MG63 (cell line): ENCODE data around the gene EFNA4. TPM values are rescaled to one million over a fixed set of nuclear protein-coding genes. Genes with fewer than 3 reads are reported as not detected.

ENCODE experiments used
- DNase-seq: peaks from one replicate; pipeline ENCODE4 v3.0.0-alpha.2; 2020
- H3K27me3 ChIP-seq: fragments of 250-450 bp; sonication (Bioruptor Pico); 2 replicates; pipeline ENCODE4 v1.5.1; 2020; ENCODE audit warnings: mild to moderate bottlenecking, moderate library complexity
- H3K36me3 ChIP-seq: fragments of 250-450 bp; sonication (Bioruptor Pico); 2 replicates; pipeline ENCODE4 v1.5.1; 2020; ENCODE audit warnings: mild to moderate bottlenecking, moderate library complexity
- H3K4me3 ChIP-seq: fragments of 250-450 bp; sonication (Bioruptor Pico); 2 replicates; pipeline ENCODE4 v1.5.1; 2020; ENCODE audit warnings: mild to moderate bottlenecking, moderate library complexity
- H3K9me3 ChIP-seq: fragments of 250-450 bp; sonication (Bioruptor Pico); 2 replicates; pipeline ENCODE4 v1.5.1; 2020; ENCODE audit warnings: mild to moderate bottlenecking, moderate library complexity
- total RNA-seq: library from RNA; depleted of rRNA; stranded (reverse); fragments of >200 nt; shearing (Covaris generic); gene quantifications from 2 replicates; pipeline ENCODE4 v1.2.3, GENCODE V29; 2014; ENCODE audit warnings: low replicate concordance; rRNA removed

EFNA4 gene
- 12.0 and 13.0 TPM in 2 replicates for total RNA-seq

DNA sequence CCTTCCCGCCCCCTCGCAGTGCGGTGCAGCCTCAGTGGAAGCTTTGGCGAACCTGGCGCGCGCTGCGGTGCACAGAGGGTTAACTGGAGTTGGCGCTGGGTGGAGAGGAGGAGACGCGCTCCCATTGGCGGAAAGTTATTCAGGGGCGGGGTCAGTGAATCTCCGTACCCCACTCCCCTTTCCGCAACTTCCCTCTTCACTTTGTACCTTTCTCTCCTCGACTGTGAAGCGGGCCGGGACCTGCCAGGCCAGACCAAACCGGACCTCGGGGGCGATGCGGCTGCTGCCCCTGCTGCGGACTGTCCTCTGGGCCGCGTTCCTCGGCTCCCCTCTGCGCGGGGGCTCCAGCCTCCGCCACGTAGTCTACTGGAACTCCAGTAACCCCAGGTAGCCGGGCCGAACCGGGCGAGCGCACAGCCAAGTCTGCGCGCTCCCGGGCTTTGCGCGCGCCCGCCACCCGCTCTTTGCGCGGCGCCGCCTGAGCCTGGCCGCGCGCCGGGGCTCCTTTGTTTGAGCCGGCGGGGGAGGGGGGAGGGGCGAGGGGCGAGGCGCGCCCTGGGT is at the start of gene EFNA4:
Gene EFNA4, plus strand, starts transcription at position 191 of the 561 bp plus-strand sequence. Its CDS starts 84 bp downstream, at position 275.
- Histone ChIP-seq H3K4me3 (peak within 1 kb of the TSS; percentile 85), H3K36me3 (peaks cover 28% of the 10 kb centered on the region), H3K27me3 (no peaks in the 10 kb centered on the region), H3K9me3 (no peaks in the 10 kb centered on the region)
- peak; percentile 85 for DNase-seq

- Histone ChIP-seq H3K4me3 (no peak overlapping the region), H3K9me3 (no peaks in the 10 kb centered on the region), H3K36me3 (peaks cover 75% of the 10 kb centered on the region), H3K27me3 (no peaks in the 10 kb centered on the region)
- no peak for DNase-seq
Measured at GRCh38 chr1:155014709-155015508, 48.6 kb upstream of the EFNA4 start.

DNA sequence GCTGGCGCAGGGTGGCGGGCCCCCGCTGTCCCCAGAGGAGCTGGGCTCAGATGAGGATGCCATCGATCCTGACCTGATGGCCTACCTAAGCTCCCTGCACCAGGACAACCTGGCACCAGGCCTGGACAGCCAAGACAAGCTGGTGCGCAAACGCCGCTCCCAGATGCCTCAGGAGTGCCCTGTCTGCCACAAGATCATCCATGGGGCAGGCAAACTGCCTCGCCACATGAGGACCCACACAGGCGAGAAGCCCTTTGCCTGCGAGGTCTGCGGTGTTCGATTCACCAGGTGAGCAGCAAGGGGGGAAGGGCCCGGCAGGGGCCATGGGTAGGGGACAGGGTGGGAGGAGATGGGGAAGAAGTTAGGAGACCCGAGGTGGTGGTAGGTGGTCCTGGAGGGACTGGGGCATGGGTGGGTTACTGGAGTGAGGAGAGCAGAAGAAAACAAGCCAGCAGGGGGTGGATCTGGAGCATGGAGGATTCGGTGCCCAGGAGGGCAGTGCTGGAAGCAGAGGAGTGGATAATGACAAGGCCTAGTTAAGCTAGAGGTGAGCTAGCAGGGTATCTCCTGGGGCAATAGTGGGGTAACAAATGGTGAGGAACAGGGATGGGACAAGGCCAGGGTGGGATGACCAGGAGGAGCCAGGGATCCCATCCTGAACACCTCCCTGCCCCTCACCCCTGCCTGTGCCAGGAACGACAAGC is 47.9 kb upstream of the EFNA4 start:
- DNase-seq, result no peak
- Histone ChIP-seq H3K27me3 (no peaks in the 10 kb centered on the region), H3K4me3 (no peak overlapping the region), H3K36me3 (peaks cover 70% of the 10 kb centered on the region), H3K9me3 (no peaks in the 10 kb centered on the region)

DNA sequence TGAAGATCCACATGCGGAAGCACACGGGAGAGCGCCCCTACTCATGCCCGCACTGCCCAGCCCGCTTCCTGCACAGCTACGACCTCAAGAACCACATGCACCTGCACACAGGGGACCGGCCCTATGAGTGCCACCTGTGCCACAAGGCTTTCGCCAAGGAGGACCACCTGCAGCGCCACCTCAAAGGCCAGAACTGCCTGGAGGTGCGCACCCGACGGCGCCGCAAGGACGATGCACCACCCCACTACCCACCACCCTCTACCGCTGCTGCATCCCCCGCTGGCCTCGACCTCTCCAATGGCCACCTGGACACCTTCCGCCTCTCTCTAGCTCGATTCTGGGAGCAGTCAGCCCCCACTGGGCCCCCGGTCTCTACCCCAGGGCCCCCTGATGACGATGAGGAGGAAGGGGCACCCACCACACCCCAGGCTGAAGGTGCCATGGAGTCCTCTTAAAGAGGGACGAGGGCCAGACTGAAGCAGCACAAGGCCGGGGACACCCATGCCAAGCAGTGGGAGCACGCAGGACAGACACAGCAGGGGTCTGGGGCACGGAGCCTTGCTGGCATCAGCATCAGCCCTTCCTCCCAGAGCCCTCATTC is 47.2 kb upstream of the EFNA4 start:
- no peak overlapping the region for H3K4me3 ChIP-seq
- DNase-seq, result no peak
- H3K27me3 ChIP-seq, result no peaks in the 10 kb centered on the region
- peaks cover 65% of the 10 kb centered on the region for H3K36me3 ChIP-seq
- no peaks in the 10 kb centered on the region for H3K9me3 ChIP-seq

- Histone ChIP-seq H3K4me3 (peak overlapping the region; percentile 1), H3K27me3 (no peaks in the 10 kb centered on the region), H3K9me3 (no peaks in the 10 kb centered on the region), H3K36me3 (peaks cover 60% of the 10 kb centered on the region)
- DNase-seq, result peak; percentile 99
Measured at GRCh38 chr1:155017041-155017945, 46.2 kb upstream of the EFNA4 start.

- no peak overlapping the region for H3K4me3 ChIP-seq
Measured at GRCh38 chr1:155017946-155018316, 45.6 kb upstream of the EFNA4 start.

DNA sequence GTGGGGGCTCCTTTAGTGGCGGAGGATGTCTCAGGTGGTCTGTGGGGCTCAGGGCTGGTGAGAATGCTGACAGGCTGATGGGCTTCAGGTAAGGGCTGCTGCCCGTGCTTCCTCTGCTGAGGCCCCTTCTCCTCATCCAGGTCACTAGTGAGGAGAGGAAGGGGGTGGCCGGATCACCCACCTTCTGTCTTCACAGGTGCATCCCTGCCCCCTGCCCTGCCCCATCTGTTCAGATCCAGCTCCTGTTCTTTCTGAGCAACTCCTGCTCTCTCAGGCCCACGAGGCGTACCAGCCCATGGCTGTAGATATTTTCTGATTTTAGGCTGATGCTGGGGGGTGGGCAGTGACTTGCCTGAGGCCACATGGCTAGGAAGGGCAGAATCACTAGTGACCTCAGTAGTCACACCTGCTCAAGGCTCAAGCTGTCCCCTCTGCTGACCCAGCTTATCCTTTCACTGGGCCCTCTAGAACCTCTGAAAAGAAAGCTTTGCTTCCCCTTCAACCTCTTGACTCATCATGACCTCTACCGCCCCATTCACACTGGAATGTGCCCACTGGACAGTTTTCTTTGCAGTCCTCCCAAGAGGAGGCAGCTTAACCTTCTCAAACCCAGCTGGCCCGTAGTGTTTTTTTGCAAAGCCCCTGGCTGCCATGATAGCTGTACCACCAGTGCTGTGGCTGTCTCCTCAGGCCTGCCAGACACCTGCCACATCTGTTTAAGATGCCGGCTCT is 44.8 kb upstream of the EFNA4 start:
- Histone ChIP-seq H3K4me3 (no peak overlapping the region), H3K27me3 (no peaks in the 10 kb centered on the region), H3K9me3 (no peaks in the 10 kb centered on the region), H3K36me3 (peaks cover 50% of the 10 kb centered on the region)
- no peak for DNase-seq

More at GRCh38 chr1:155017946-155018316, 45.6 kb upstream of the EFNA4 start:
- H3K9me3 ChIP-seq, result no peaks in the 10 kb centered on the region
- no peak for DNase-seq
- no peaks in the 10 kb centered on the region for H3K27me3 ChIP-seq
- peaks cover 55% of the 10 kb centered on the region for H3K36me3 ChIP-seq

DNA sequence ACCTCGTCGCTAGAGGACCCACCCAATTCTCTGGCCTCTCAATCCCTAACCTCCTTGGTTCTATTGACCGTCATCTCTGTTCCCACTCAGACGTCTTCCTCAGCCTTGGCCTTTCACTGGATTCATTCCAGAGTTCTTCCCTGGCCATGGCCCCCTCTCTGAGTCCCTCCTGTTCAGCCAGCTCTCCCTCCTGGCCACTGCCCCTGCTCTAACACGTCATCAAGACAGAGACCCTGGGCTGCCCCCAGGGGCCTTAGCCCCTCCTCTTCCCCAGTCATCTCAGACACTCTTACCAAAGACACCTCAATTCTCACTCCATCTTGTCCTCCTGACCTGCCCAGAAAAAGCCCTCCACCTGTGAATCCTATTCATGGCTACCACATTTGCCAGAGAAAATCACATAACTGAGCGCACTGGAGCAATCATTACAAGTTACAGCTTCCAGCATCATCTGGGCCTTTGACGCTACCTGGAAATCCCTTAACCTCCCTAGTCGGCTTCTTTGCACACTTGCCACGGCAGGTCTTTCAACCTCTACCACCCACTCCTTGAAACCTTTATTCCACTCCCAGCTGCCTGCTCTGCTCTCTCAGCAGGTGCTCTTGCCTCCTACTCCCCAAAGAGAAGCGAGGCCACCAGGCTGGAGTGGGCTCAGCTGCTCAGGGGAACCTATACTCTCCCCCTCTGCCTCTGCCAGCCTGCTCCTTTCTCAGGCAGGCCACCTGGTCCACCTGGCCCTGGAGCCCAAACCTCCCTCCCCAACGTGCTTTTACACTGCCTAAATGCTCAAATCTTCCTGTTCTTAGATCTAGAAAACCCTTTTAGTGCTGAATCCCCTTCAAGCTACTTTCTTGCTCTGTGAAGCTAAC is 43.9 kb upstream of the EFNA4 start:
- Histone ChIP-seq H3K4me3 (no peak overlapping the region), H3K27me3 (no peaks in the 10 kb centered on the region), H3K36me3 (peaks cover 42% of the 10 kb centered on the region), H3K9me3 (no peaks in the 10 kb centered on the region)
- DNase-seq, result no peak

GRCh38 chr1:155022136-155022926 is 41.2 kb upstream of the EFNA4 start:
- DNase-seq, result no peak
- Histone ChIP-seq H3K4me3 (no peak overlapping the region), H3K36me3 (peaks cover 19% of the 10 kb centered on the region), H3K27me3 (no peaks in the 10 kb centered on the region), H3K9me3 (no peaks in the 10 kb centered on the region)

DNA sequence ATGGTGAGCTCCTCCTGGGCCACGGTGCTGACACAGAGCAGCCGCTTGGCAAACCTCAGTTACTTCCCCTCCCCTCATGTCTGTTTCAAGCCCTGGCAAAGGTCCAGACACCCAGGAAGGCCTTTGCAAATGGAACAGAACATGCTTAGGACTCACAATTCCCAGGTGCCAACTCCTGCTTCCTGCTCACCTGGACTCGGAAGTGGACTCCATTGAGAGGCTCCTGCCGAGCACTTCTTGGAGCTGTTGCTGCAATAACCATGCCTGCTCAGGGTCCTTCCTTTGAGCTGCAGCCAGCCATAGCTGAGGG is 40.7 kb upstream of the EFNA4 start:
- H3K4me3 ChIP-seq, result no peak overlapping the region
- H3K27me3 ChIP-seq, result no peaks in the 10 kb centered on the region
- DNase-seq, result no peak
- H3K9me3 ChIP-seq, result no peaks in the 10 kb centered on the region
- H3K36me3 ChIP-seq, result peaks cover 16% of the 10 kb centered on the region

DNA sequence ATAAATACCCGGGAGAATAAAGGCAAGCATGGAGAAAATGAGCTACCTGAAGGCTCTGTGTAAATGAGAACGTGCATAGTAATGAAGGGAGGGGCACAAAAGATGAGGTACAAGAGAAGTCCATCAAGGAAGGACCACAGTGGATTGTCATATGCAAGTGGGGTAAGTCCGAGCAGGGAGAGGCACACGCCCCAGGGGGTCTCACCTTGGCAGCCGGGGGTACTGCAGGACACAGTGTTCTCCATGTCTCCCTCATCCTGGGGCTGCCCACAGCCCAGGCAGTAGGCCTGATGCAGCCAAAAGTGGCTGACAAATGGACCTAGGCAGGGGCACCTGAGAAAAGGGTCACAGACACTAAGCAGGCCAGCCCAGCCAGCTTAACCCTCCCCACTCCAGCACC is 39.9 kb upstream of the EFNA4 start:
- Histone ChIP-seq H3K27me3 (no peaks in the 10 kb centered on the region), H3K9me3 (no peaks in the 10 kb centered on the region), H3K36me3 (peaks cover 12% of the 10 kb centered on the region), H3K4me3 (no peak overlapping the region)
- DNase-seq, result no peak

GRCh38 chr1:155024315-155024714 is 39.2 kb upstream of the EFNA4 start:
- DNase-seq, result no peak
- H3K36me3 ChIP-seq, result peaks cover 5% of the 10 kb centered on the region
- H3K9me3 ChIP-seq, result no peaks in the 10 kb centered on the region
- no peak overlapping the region for H3K4me3 ChIP-seq
- no peaks in the 10 kb centered on the region for H3K27me3 ChIP-seq

GRCh38 chr1:155026154-155026553 is 37.4 kb upstream of the EFNA4 start:
- H3K27me3 ChIP-seq, result no peaks in the 10 kb centered on the region
- no peak overlapping the region for H3K4me3 ChIP-seq
- H3K9me3 ChIP-seq, result no peaks in the 10 kb centered on the region
- no peaks in the 10 kb centered on the region for H3K36me3 ChIP-seq
- DNase-seq, result peak; percentile 69

DNA sequence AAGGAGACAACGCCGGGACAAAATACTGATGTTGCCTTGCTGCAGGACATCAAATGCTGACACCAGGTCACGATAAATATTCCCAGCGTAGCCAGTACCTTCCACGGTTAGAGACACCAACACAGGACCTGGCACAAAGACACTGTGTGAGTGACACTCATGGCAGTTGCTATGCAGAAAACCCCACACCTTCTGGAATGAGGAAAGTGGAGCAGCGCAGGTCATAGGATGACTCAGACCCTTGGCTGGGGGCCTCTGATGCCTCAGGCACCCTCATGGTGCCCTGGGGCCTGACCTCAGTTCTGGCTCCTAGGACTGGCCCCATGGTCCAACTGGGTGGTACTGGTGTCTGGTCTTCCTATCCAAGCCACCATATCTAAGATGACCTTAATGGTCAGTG is 37.0 kb upstream of the EFNA4 start:
- Histone ChIP-seq H3K27me3 (no peaks in the 10 kb centered on the region), H3K4me3 (no peak overlapping the region), H3K9me3 (no peaks in the 10 kb centered on the region), H3K36me3 (no peaks in the 10 kb centered on the region)
- peak; percentile 80 for DNase-seq
